Activated CD8-positive, alpha-beta memory T cell treated with anti-CD3 and anti-CD28 coated beads for 24 hours (primary cell): ENCODE data around the gene LBHD1.
"Not testable (repeated sequence)": the region's sequence is repeated elsewhere in the genome, so short reads cannot be mapped to it uniquely, and the experiment has no call there.

Experiments
- DNase-seq: peaks from one replicate; pipeline ENCODE4 v3.0.0-alpha.2; 2020

LBHD1 gene

GRCh38 chr11:62671608-62672389 lies at the start of gene LBHD1, which contains the start of gene UQCC3:
Gene LBHD1, minus strand, starts transcription at chr11:62672267. Its CDS starts 2,236 bp downstream, at chr11:62670031.
Gene UQCC3, plus strand, starts transcription at chr11:62671673. Its CDS starts 73 bp downstream, at chr11:62671746.
- peak; percentile 91 for DNase-seq

- no peak for DNase-seq
Observed at GRCh38 chr11:62719302-62719978, 47.4 kb upstream of the LBHD1 start.

GRCh38 chr11:62716816-62717215 lies 44.7 kb upstream of the LBHD1 start:
- DNase-seq, result no peak

- no peak for DNase-seq
Observed at GRCh38 chr11:62716206-62716605, 44.1 kb upstream of the LBHD1 start.

GRCh38 chr11:62715150-62716130 lies 43.4 kb upstream of the LBHD1 start:
- DNase-seq, result no peak

- DNase-seq, result no peak
Observed at GRCh38 chr11:62713343-62713742, 41.3 kb upstream of the LBHD1 start.

- DNase-seq, result no peak
Observed at GRCh38 chr11:62712861-62713260, 40.8 kb upstream of the LBHD1 start.

- DNase-seq, result no peak
Observed at GRCh38 chr11:62712276-62712812, 40.3 kb upstream of the LBHD1 start.

GRCh38 chr11:62710001-62710345 lies 37.9 kb upstream of the LBHD1 start:
- DNase-seq, result no peak

- peak; percentile 95 for DNase-seq
Observed at GRCh38 chr11:62709247-62710000, 37.4 kb upstream of the LBHD1 start.

GRCh38 chr11:62708793-62709192 lies 36.7 kb upstream of the LBHD1 start:
- DNase-seq, result no peak

- DNase-seq, result peak; percentile 64
Observed at GRCh38 chr11:62708392-62708791, 36.3 kb upstream of the LBHD1 start.

- no peak for DNase-seq
Observed at GRCh38 chr11:62707277-62707861, 35.3 kb upstream of the LBHD1 start, which contains the start of the genes BSCL2 and GNG3. Gene BSCL2, minus strand, starts transcription at chr11:62707424. Its CDS starts 229 bp downstream, at chr11:62707195. Gene GNG3, plus strand, starts transcription at chr11:62707676. Its CDS starts 620 bp downstream, at chr11:62708296.

GRCh38 chr11:62706850-62707247 lies 34.8 kb upstream of the LBHD1 start:
- DNase-seq, result no peak

GRCh38 chr11:62705880-62706849 lies 34.1 kb upstream of the LBHD1 start:
- DNase-seq, result peak; percentile 97

- no peak for DNase-seq
Observed at GRCh38 chr11:62705413-62705812, 33.3 kb upstream of the LBHD1 start.

GRCh38 chr11:62703921-62704320 lies 31.9 kb upstream of the LBHD1 start:
- not testable (repeated sequence) for DNase-seq

- no peak for DNase-seq
Observed at GRCh38 chr11:62702246-62702645, 30.2 kb upstream of the LBHD1 start.

- DNase-seq, result peak; percentile 89
Observed at GRCh38 chr11:62694455-62695167, 22.5 kb upstream of the LBHD1 start.
